GM21528 (cell line): ENCODE measurements around the gene MACROD1.

ENCODE experiments used
- ATAC-seq: cut with Tn5 transposase; IDR thresholded peaks from one replicate; pipeline ENCODE4 v1.9.1; 2021; ENCODE audit warnings: mild to moderate bottlenecking, moderate library complexity; ENCODE audit not compliant: unreplicated experiment, low FRiP score

MACROD1 gene, protein sequence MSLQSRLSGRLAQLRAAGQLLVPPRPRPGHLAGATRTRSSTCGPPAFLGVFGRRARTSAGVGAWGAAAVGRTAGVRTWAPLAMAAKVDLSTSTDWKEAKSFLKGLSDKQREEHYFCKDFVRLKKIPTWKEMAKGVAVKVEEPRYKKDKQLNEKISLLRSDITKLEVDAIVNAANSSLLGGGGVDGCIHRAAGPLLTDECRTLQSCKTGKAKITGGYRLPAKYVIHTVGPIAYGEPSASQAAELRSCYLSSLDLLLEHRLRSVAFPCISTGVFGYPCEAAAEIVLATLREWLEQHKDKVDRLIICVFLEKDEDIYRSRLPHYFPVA

DNA sequence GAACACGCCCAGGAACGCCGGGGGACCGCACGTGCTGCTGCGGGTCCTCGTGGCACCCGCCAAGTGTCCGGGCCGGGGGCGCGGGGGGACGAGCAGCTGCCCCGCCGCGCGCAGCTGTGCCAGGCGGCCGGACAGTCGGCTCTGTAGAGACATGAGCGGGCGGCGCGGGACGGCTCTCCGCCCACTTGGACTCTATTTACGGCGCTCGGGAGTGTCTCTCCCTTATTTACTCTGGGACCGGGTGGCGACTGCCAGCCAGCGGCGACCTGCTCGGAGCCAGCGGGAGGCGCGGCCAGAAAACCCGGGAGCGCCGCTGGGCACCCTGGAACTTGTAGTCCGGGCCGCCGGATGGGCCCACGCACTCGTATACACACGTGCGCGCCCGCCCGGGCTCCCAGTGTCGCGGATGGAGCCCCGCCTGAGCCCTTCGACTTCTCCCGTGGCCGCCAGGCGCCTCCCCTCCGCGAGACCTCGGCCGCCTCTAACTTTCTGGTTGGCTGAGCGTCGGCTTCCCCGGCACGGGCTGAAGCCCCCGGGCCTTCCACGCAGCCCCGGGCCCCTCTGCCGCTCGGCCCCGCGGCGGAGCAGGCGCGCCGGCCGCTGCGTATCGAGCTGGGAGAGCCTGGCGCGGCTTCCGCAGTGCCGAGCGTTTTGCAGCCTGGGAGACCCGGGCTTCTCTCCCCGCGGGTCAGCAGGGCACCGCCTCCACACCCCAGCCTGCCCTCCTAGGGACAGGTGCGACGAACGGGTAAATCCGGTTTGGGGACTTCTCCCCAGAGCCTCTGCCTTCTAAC is at the start of gene MACROD1:
MACROD1 (minus strand) TSS at position 272 of the 794 bp plus-strand sequence; CDS start at position 153, 119 bp downstream.
- ATAC-seq, result peak; percentile 75

- ATAC-seq, result no peak
Observed at GRCh38 chr11:64211181-64211872, 45.4 kb upstream of the MACROD1 start.

GRCh38 chr11:64210301-64211020 is 44.5 kb upstream of the MACROD1 start:
- ATAC-seq, result no peak

- ATAC-seq, result no peak
Observed at GRCh38 chr11:64209563-64209843, 43.6 kb upstream of the MACROD1 start.

GRCh38 chr11:64208796-64209562 is 43.1 kb upstream of the MACROD1 start:
- ATAC-seq, result no peak

GRCh38 chr11:64208086-64208795 is 42.3 kb upstream of the MACROD1 start:
- no peak for ATAC-seq

DNA sequence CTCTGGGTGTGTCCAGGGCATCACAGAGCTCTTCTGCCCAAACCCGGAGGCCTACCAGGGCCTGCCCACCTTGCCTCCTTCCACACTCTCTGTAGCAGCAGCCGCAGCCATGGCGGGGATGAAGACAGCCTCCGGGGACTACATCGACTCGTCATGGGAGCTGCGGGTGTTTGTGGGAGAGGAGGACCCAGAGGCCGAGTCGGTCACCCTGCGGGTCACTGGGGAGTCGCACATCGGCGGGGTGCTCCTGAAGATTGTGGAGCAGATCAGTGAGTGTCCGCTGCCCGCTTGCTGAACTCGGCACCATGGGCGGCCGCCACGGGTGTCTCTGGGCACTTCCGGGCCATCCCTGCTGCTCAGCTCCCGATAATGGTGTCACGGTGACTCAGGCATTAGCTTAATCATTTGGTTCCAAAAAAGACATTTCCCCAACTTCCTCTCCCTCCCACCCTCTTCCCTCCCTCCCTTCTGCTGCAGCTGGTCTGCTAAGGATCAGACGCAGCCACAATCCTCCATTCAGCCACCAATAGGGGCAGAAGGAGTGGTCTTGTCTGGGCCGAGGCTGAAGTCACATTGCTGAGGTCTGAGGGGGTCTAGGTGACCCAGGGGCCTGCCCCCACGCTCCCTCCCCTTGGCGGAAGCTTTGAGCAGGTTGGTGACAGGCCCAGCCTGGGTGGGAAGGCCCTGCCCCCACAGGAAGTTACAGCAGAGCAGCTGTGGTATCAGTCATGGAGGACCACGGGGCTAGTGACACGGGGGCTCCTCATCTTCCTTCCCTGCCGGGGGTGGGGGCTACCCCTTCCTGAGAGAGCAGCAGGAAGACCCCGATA is 41.6 kb upstream of the MACROD1 start:
- ATAC-seq, result no peak

GRCh38 chr11:64206457-64207255 is 40.7 kb upstream of the MACROD1 start, which contains the start of gene FERMT3:
FERMT3 (plus strand) TSS chr11:64206721; CDS start chr11:64207365, 644 bp downstream.
- ATAC-seq, result no peak

GRCh38 chr11:64204464-64204989 is 38.6 kb upstream of the MACROD1 start:
- ATAC-seq, result no peak

DNA sequence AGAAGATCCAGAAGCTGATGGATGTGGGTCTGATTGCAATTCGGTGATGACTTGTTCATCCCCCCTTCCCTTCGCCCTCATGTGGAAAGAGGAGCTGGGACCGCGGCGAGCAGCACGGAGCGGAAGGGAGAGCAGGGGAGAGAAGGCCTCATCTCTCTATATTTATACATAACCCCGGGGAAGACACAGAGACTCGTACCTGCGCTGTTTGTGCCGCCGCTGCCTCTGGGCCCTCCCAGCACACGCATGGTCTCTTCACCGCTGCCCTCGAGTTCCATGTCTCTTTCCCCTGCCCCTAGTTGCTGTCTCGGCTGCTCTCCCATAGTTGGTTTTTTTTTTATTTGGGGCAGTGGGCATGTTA is 38.1 kb upstream of the MACROD1 start:
- ATAC-seq, result no peak

DNA sequence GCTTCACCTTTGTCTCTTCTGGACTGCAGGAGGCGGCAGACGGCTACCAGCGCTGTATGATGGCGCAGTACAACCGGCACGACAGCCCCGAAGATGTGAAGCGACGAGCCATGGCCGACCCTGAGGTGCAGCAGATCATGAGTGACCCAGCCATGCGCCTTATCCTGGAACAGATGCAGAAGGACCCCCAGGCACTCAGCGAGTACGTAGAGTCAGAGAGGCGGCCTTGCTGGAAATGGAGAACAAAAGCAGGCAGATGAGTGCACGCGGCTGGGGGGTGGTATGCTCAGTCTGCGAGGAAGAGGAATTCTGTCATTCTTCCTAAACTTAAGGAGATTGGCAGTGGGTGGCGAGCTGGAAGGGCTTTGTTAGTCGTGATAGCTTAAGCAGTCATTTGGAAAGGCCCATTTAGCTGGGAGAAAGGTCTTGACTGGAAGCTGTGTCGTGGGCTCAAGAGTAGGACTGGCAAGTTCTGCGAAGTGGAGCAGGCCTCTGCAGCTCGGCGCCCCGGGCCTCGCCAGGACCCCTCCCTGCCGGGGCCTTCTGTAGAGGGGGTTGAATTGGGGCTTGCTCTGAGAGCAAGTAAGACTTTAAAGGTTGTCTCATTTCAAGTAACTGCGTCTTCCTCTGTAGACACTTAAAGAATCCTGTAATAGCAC is 37.6 kb upstream of the MACROD1 start:
- no peak for ATAC-seq

GRCh38 chr11:64202992-64203391 is 37.1 kb upstream of the MACROD1 start:
- no peak for ATAC-seq

DNA sequence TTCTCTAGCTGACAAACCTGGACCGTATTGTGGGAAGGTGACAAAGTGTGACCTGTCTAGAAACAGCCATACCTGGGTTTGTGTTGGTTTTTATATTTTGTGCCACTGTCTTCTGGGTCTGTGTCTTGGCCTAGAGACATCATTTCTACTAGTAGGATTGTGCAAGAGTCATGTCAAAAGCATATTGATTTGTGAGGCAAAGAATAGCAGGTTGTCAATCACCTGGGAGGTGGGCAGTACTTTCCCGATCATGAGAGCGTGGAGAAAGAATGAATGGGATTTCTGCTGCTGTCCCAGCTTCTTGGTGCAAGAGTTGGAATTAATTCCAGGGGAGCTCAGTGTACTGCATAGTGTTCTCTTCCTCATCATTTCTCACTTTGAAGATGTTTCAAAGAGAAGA is 35.6 kb upstream of the MACROD1 start:
- ATAC-seq, result no peak

GRCh38 chr11:64198511-64198910 is 32.6 kb upstream of the MACROD1 start:
- ATAC-seq, result no peak

DNA sequence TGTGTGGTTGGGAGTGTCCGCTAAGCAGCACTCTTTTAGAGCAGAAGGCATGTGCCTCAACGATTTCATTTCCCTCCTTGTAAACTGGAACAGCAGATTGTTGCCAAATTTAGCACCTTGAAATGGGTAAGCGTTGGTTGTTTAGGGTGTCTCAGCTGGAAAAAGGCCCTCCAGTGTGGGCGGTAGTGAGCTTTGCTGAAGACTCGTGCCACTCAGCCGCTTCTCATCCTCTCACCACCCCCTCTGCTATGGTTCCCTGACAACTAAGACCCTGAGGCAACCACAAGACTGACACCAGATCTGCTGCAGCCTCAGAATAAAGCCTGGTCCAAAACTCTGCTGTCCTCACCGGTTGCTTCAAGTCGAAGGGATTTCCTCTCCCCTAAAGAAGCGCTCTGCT is 30.7 kb upstream of the MACROD1 start:
- no peak for ATAC-seq

DNA sequence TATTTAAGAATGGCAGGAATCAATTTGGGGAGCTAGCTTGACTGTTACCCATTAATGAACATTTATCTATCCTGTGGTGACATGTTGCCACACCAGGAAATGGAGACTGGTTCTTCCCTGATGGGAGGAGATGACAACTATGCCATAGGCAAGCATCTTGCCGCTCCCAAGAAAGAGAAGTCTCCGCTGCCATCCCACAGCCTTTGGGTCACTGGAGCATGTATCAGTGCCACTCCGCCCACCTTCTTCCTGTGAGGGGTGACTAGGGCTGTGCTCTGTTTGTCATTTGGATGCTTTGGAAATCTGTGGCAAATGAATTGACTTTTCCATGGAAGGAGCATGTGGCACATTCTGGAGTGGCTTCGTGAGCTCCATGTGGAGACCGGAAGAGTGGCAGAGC is 26.5 kb upstream of the MACROD1 start:
- ATAC-seq, result no peak
